Endothelial cell (in vitro differentiated cells): Measurements from ENCODE around the gene SIDT2. TPM values are rescaled to one million over a fixed set of nuclear protein-coding genes. Genes with fewer than 3 reads are reported as not detected.
A peak's percentile ranks its signal among the peaks of the same experiment; 100 is the strongest.

ENCODE experiments used
- DNase-seq: peaks from one replicate; pipeline ENCODE4 v3.0.0; 2021; ENCODE audit warnings: low spot score
- H3K27ac Mint-ChIP-seq: one replicate; pipeline ENCODE4 v1.8.0; 2021; ENCODE audit warnings: mixed read lengths, inconsistent platforms; ENCODE audit not compliant: unreplicated experiment
- H3K27me3 Mint-ChIP-seq: one replicate; pipeline ENCODE4 v1.8.0; 2021; ENCODE audit warnings: mild to moderate bottlenecking, moderate library complexity, mixed read lengths, inconsistent platforms; ENCODE audit not compliant: unreplicated experiment
- H3K36me3 Mint-ChIP-seq: one replicate; pipeline ENCODE4 v1.8.0; 2021; ENCODE audit warnings: mild to moderate bottlenecking, low read depth, mixed read lengths, inconsistent platforms; ENCODE audit not compliant: unreplicated experiment
- H3K4me1 Mint-ChIP-seq: one replicate; pipeline ENCODE4 v1.8.0; 2021; ENCODE audit warnings: mild to moderate bottlenecking, mixed read lengths, inconsistent platforms; ENCODE audit not compliant: unreplicated experiment
- H3K4me3 Mint-ChIP-seq: one replicate; pipeline ENCODE4 v1.8.0; 2021; ENCODE audit warnings: mild to moderate bottlenecking, mixed read lengths, inconsistent platforms; ENCODE audit not compliant: unreplicated experiment
- H3K9me3 Mint-ChIP-seq: one replicate; pipeline ENCODE4 v1.8.0; 2021; ENCODE audit warnings: mixed read lengths, inconsistent platforms; ENCODE audit not compliant: unreplicated experiment
- CTCF ChIP-seq: fragments of 200-600 bp; sonication (generic); IDR thresholded peaks from one replicate; pipeline ENCODE4 v1.5.0; 2021; ENCODE audit warnings: antibody characterized with exemption; ENCODE audit not compliant: unreplicated experiment
- total RNA-seq: library from RNA; stranded (reverse); fragmentation: NEBNext Ultra II Directional; extraction: Animal tissue kit (Norgen Biotek cat#: 25700); gene quantifications from one replicate; pipeline ENCODE4 v1.2.1, GENCODE V29; 2021; ENCODE audit not compliant: unreplicated experiment

Gene SIDT2
- total RNA-seq, 1 donor from 2014 or later = 41.3 TPM

GRCh38 chr11:117230286-117230961, 51.9 kb downstream of the SIDT2 start:
- peaks cover 8% of the 10 kb centered on the region for H3K36me3 Mint-ChIP-seq
- H3K27ac Mint-ChIP-seq = no peak overlapping the region
- H3K4me3 Mint-ChIP-seq = peak overlapping the region; percentile 98
- H3K9me3 Mint-ChIP-seq = no peaks in the 10 kb centered on the region
- no peak for TF ChIP-seq CTCF
- DNase-seq = no peak
- peaks cover 26% of the 10 kb centered on the region for H3K4me1 Mint-ChIP-seq
- H3K27me3 Mint-ChIP-seq = peaks cover 14% of the 10 kb centered on the region

- Mint-ChIP-seq H3K9me3 (no peaks in the 10 kb centered on the region), H3K36me3 (peaks cover 8% of the 10 kb centered on the region), H3K27ac (peak overlapping the region; percentile 93), H3K27me3 (peaks cover 14% of the 10 kb centered on the region), H3K4me1 (peaks cover 26% of the 10 kb centered on the region), H3K4me3 (peak overlapping the region; percentile 98)
- no peak for TF ChIP-seq CTCF
- no peak for DNase-seq
Measured at GRCh38 chr11:117230999-117231841, 52.7 kb downstream of the SIDT2 start.

GRCh38 chr11:117231842-117232091, 53.2 kb downstream of the SIDT2 start, which contains the start of gene PCSK7:
Gene PCSK7, minus strand, starts transcription at chr11:117232073. Its CDS starts 2,229 bp downstream, at chr11:117229844.
- Mint-ChIP-seq H3K27me3 (peaks cover 14% of the 10 kb centered on the region), H3K36me3 (peaks cover 13% of the 10 kb centered on the region), H3K9me3 (no peaks in the 10 kb centered on the region), H3K27ac (peak within 1 kb of the TSS; percentile 96), H3K4me3 (peak within 1 kb of the TSS; percentile 99), H3K4me1 (peaks cover 26% of the 10 kb centered on the region)
- DNase-seq = peak; percentile 67
- TF ChIP-seq CTCF = no peak

- peak within 1 kb of the TSS; percentile 99 for H3K4me3 Mint-ChIP-seq
- peak; percentile 95 for TF ChIP-seq CTCF
- DNase-seq = peak; percentile 85
- peaks cover 26% of the 10 kb centered on the region for H3K4me1 Mint-ChIP-seq
- H3K27me3 Mint-ChIP-seq = peaks cover 14% of the 10 kb centered on the region
- no peaks in the 10 kb centered on the region for H3K9me3 Mint-ChIP-seq
- H3K36me3 Mint-ChIP-seq = peaks cover 13% of the 10 kb centered on the region
- peak within 1 kb of the TSS; percentile 96 for H3K27ac Mint-ChIP-seq
Measured at GRCh38 chr11:117232092-117232878, 53.7 kb downstream of the SIDT2 start, which contains the start of gene RNF214. Gene RNF214, plus strand, starts transcription at chr11:117232671. Its CDS starts 1,602 bp downstream, at chr11:117234273.
